Smooth muscle cell (in vitro differentiated cells): Measurements from ENCODE around the gene HPSE2. TPM values are rescaled to one million over a fixed set of nuclear protein-coding genes. Genes with fewer than 3 reads are reported as not detected.

Source experiments
- DNase-seq: peaks from one replicate; lab custom pipeline; 2025; ENCODE audit not compliant: unreplicated experiment; lab: John Stamatoyannopoulos, UW
- H2AFZ ChIP-seq: fragments of 200-600 bp; sonication (generic); 2 replicates; pipeline ENCODE4 v1.6.0; 2016; ENCODE audit warnings: antibody characterized with exemption, low read depth, mild to moderate bottlenecking
- H3F3A ChIP-seq: fragments of 200-600 bp; sonication (generic); 2 replicates; pipeline ENCODE4 v1.6.0; 2017; ENCODE audit warnings: antibody characterized with exemption, low read depth
- H3K27ac ChIP-seq: fragments of 200-600 bp; sonication (generic); 2 replicates; pipeline ENCODE4 v1.5.1; 2016; ENCODE audit warnings: low read depth, mild to moderate bottlenecking
- H3K27me3 ChIP-seq: fragments of 200-600 bp; sonication (generic); 2 replicates; pipeline ENCODE4 v1.6.1; 2016; ENCODE audit warnings: low read depth, mild to moderate bottlenecking
- H3K36me3 ChIP-seq: fragments of 200-600 bp; sonication (generic); 2 replicates; pipeline ENCODE4 v1.5.1; 2016; ENCODE audit warnings: low read depth
- H3K4me1 ChIP-seq: fragments of 200-600 bp; sonication (generic); 2 replicates; pipeline ENCODE4 v1.5.1; 2016; ENCODE audit warnings: low read depth
- H3K4me2 ChIP-seq: fragments of 200-600 bp; sonication (generic); 2 replicates; pipeline ENCODE4 v1.6.0; 2016; ENCODE audit warnings: mild to moderate bottlenecking
- H3K4me3 ChIP-seq: fragments of 200-600 bp; sonication (generic); 2 replicates; pipeline ENCODE4 v1.5.1; 2016; ENCODE audit warnings: mild to moderate bottlenecking
- H3K79me2 ChIP-seq: fragments of 200-600 bp; sonication (generic); 2 replicates; pipeline ENCODE4 v1.6.0; 2016; ENCODE audit warnings: low read depth, mild to moderate bottlenecking
- H3K9ac ChIP-seq: fragments of 200-600 bp; sonication (generic); 2 replicates; pipeline ENCODE4 v1.6.0; 2016; ENCODE audit warnings: low read depth
- H3K9me3 ChIP-seq: fragments of 200-600 bp; sonication (generic); replicated peaks from 2 replicates; pipeline ENCODE4 v1.5.1; 2016; ENCODE audit warnings: low read depth
- H4K20me1 ChIP-seq: fragments of 200-600 bp; sonication (generic); 2 replicates; pipeline ENCODE4 v1.6.0; 2016; ENCODE audit warnings: low read depth
- CTCF ChIP-seq: fragments of 200-600 bp; sonication (generic); IDR thresholded peaks from 2 replicates; pipeline ENCODE4 v1.5.1; 2017; ENCODE audit warnings: borderline replicate concordance, mild to moderate bottlenecking, antibody characterized with exemption; ENCODE audit not compliant: insufficient read depth, poor library complexity, severe bottlenecking
- WGBS: methylation state at CpG from one replicate; pipeline ENCODE4 v1.1.7; 2016; ENCODE audit warnings: low lambda C conversion rate; 5-methylcytosine and 5-hydroxymethylcytosine counted together
- polyA plus RNA-seq: library from polyadenylated mRNA; unstranded; fragments of >200 nt; fragmentation: Nextera tagmentation; extraction: Ambion mirVana; gene quantifications from 2 replicates; pipeline ENCODE4 v1.2.1, GENCODE V29; 2016
- total RNA-seq: library from RNA; depleted of rRNA; stranded (reverse); fragments of >200 nt; gene quantifications from 2 replicates; pipeline ENCODE4 v1.2.3, GENCODE V29; 2014

The HPSE2 gene
- total and polyA plus RNA-seq, 2 experiments from 2014 or later = 0.13 TPM; not detected in 1

GRCh38 chr10:98684019-98684899 is 551.4 kb downstream of the HPSE2 start:
- WGBS = 58% methylated on average over 3 of the region's 3 CpGs
- no peak for TF ChIP-seq CTCF
- no peaks in the 10 kb centered on the region for H3K36me3 ChIP-seq
- H3K79me2 ChIP-seq = no peaks in the 10 kb centered on the region
- no peaks in the 10 kb centered on the region for H3K4me1 ChIP-seq
- no peak overlapping the region for H3K9ac ChIP-seq
- no peak overlapping the region for H3K4me2 ChIP-seq
- no peaks in the 10 kb centered on the region for H3F3A ChIP-seq
- no peak overlapping the region for H3K4me3 ChIP-seq
- DNase-seq = no peak
- H3K27ac ChIP-seq = no peak overlapping the region
- no peaks in the 10 kb centered on the region for H4K20me1 ChIP-seq
- H3K9me3 ChIP-seq = no peaks in the 10 kb centered on the region
- H2AFZ ChIP-seq = no peak overlapping the region
- no peaks in the 10 kb centered on the region for H3K27me3 ChIP-seq

GRCh38 chr10:98676895-98677294 is 558.8 kb downstream of the HPSE2 start:
- H3K27me3 ChIP-seq = no peaks in the 10 kb centered on the region
- H3K4me2 ChIP-seq = no peak overlapping the region
- no peak for TF ChIP-seq CTCF
- H3F3A ChIP-seq = no peaks in the 10 kb centered on the region
- H3K36me3 ChIP-seq = no peaks in the 10 kb centered on the region
- no peak for DNase-seq
- no peak overlapping the region for H3K27ac ChIP-seq
- H3K9me3 ChIP-seq = no peaks in the 10 kb centered on the region
- no peaks in the 10 kb centered on the region for H4K20me1 ChIP-seq
- no peak overlapping the region for H3K9ac ChIP-seq
- H3K4me3 ChIP-seq = no peak overlapping the region
- peaks cover 4% of the 10 kb centered on the region for H3K4me1 ChIP-seq
- no peaks in the 10 kb centered on the region for H3K79me2 ChIP-seq
- H2AFZ ChIP-seq = no peak overlapping the region

DNA sequence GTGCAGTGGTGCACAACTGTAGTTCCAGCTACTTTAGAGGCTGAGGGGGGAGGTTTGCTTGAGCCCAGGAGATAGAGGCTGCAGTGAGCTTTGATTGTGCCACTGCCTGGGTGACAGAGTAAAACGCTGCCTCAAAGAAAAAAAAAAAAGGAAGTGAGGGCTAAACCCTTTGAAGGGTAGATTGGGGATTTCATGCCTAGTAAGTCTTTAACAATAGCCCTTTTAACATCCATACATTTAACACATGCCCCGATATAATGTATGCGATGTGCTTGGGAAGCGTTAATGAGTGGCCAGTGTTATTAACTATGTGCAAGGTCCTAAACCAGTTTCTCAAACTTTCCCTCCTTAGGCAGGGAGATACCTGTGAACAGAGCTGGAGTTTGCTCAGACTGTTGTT is 559.8 kb downstream of the HPSE2 start:
- Histone ChIP-seq H3K9ac (no peak overlapping the region), H3K27ac (no peak overlapping the region), H3K4me3 (no peak overlapping the region), H3F3A (no peaks in the 10 kb centered on the region), H3K9me3 (no peaks in the 10 kb centered on the region), H2AFZ (no peak overlapping the region), H3K4me2 (no peak overlapping the region), H3K4me1 (peaks cover 4% of the 10 kb centered on the region), H3K36me3 (no peaks in the 10 kb centered on the region), H3K79me2 (no peaks in the 10 kb centered on the region), H3K27me3 (no peaks in the 10 kb centered on the region), H4K20me1 (no peaks in the 10 kb centered on the region)
- 91% methylated on average over 4 of the region's 4 CpGs for WGBS
- TF ChIP-seq CTCF = no peak
- no peak for DNase-seq

- no peak overlapping the region for H2AFZ ChIP-seq
- 28% methylated on average over 1 of the region's 1 CpG for WGBS
- no peak overlapping the region for H3K4me3 ChIP-seq
- no peaks in the 10 kb centered on the region for H3K36me3 ChIP-seq
- TF ChIP-seq CTCF = no peak
- no peaks in the 10 kb centered on the region for H4K20me1 ChIP-seq
- H3K4me1 ChIP-seq = peaks cover 4% of the 10 kb centered on the region
- H3K4me2 ChIP-seq = no peak overlapping the region
- H3K27ac ChIP-seq = no peak overlapping the region
- no peak for DNase-seq
- H3F3A ChIP-seq = no peaks in the 10 kb centered on the region
- H3K9me3 ChIP-seq = no peaks in the 10 kb centered on the region
- H3K27me3 ChIP-seq = no peaks in the 10 kb centered on the region
- no peak overlapping the region for H3K9ac ChIP-seq
- H3K79me2 ChIP-seq = no peaks in the 10 kb centered on the region
These were observed 562.4 kb downstream of the HPSE2 start for GRCh38 chr10:98673171-98673782.
